A172 (cell line): ENCODE measurements around the gene NEK11. TPM values are rescaled to one million over a fixed set of nuclear protein-coding genes. Genes with fewer than 3 reads are reported as not detected.

ENCODE experiments used
- DNase-seq: peaks from one replicate; pipeline ENCODE4 v3.0.0-alpha.2; 2015; ENCODE audit warnings: low spot score
- total RNA-seq: library from RNA; depleted of rRNA; stranded (reverse); fragments of >200 nt; shearing (Covaris generic); gene quantifications from 2 replicates; pipeline ENCODE4 v1.2.3, GENCODE V29; 2014

NEK11 gene
- total RNA-seq, 1 experiment from 2014 or later, result 5.3 TPM

GRCh38 chr3:131223373-131224289 is 197.0 kb downstream of the NEK11 start:
- DNase-seq, result no peak

- DNase-seq, result no peak
Observed at GRCh38 chr3:131224886-131225550, 198.3 kb downstream of the NEK11 start.

- DNase-seq, result no peak
Observed at GRCh38 chr3:131228522-131228921, 201.8 kb downstream of the NEK11 start.

- peak; percentile 41 for DNase-seq
Observed at GRCh38 chr3:131231710-131232389, 205.2 kb downstream of the NEK11 start.

GRCh38 chr3:131232711-131233267 is 206.1 kb downstream of the NEK11 start:
- no peak for DNase-seq

GRCh38 chr3:131233900-131234668 is 207.4 kb downstream of the NEK11 start:
- DNase-seq, result no peak

GRCh38 chr3:131236421-131236820 is 209.7 kb downstream of the NEK11 start:
- no peak for DNase-seq

GRCh38 chr3:131238496-131238895 is 211.8 kb downstream of the NEK11 start:
- no peak for DNase-seq

GRCh38 chr3:131239267-131239666 is 212.6 kb downstream of the NEK11 start:
- DNase-seq, result no peak

- DNase-seq, result no peak
Observed at GRCh38 chr3:131242201-131242600, 215.5 kb downstream of the NEK11 start.

- DNase-seq, result no peak
Observed at GRCh38 chr3:131250466-131250865, 223.8 kb downstream of the NEK11 start.

- DNase-seq, result no peak
Observed at GRCh38 chr3:131260525-131260924, 233.8 kb downstream of the NEK11 start.

GRCh38 chr3:131261104-131261503 is 234.4 kb downstream of the NEK11 start:
- no peak for DNase-seq

- DNase-seq, result no peak
Observed at GRCh38 chr3:131275556-131275955, 248.9 kb downstream of the NEK11 start.

- peak; percentile 5 for DNase-seq
Observed at GRCh38 chr3:131277836-131278497, 251.3 kb downstream of the NEK11 start.

GRCh38 chr3:131279577-131279976 is 252.9 kb downstream of the NEK11 start:
- no peak for DNase-seq

GRCh38 chr3:131282379-131282778 is 255.7 kb downstream of the NEK11 start:
- DNase-seq, result no peak

- no peak for DNase-seq
Observed at GRCh38 chr3:131282967-131283366, 256.3 kb downstream of the NEK11 start.

- DNase-seq, result no peak
Observed at GRCh38 chr3:131283862-131284261, 257.2 kb downstream of the NEK11 start.

- no peak for DNase-seq
Observed at GRCh38 chr3:131284302-131284701, 257.6 kb downstream of the NEK11 start.

- no peak for DNase-seq
Observed at GRCh38 chr3:131285456-131285855, 258.8 kb downstream of the NEK11 start.
